ENCODE data around the gene SPATA6. TPM values are rescaled to one million over a fixed set of nuclear protein-coding genes. Genes with fewer than 3 reads are reported as not detected.

Gene SPATA6
- polyA plus RNA-seq, 3 donors: 7.4 to 8.0 (median 7.8) TPM

- Histone ChIP-seq H3K79me2 (ENCODE audit: insufficient read depth, low read length) (no peaks in the 10 kb centered on the region), H3K27me3 (ENCODE audit: control insufficient read depth in 2 of 2, insufficient read depth in 2 of 2, low read length in 2 of 2) (no peaks in the 10 kb centered on the region), H3K4me1 (ENCODE audit: control insufficient read depth in 1 of 2, insufficient read depth in 2 of 2, low read length in 2 of 2) (no peaks in the 10 kb centered on the region), H3K9ac (ENCODE audit: insufficient read depth, low read length, poor library complexity, severe bottlenecking) (no peak overlapping the region), H3K9me3 (replicated peaks in 1 of 2; ENCODE audit: control insufficient read depth in 1 of 2, insufficient read depth in 1 of 2, low read length in 2 of 2) (peaks cover 6 to 15% of the 10 kb centered on the region in 2 donors), H3K27ac (ENCODE audit: low read depth in 1 of 2, low read length in 2 of 2) (no peak overlapping the region), H4K20me1 (ENCODE audit: insufficient read depth, low read length) (no peaks in the 10 kb centered on the region), H3K36me3 (replicated peaks in 1 of 2; ENCODE audit: control insufficient read depth in 1 of 2, insufficient read depth in 2 of 2, low read length in 2 of 2) (no peaks in the 10 kb centered on the region), H2AFZ (ENCODE audit: insufficient read depth, low read depth, low read length, poor library complexity, severe bottlenecking) (no peak overlapping the region), H3K4me3 (replicated peaks in 1 of 3; ENCODE audit: low read depth in 2 of 3, low read length in 3 of 3) (no peak overlapping the region), H3K4me2 (replicated peaks; ENCODE audit: extremely low read depth, low read length, poor library complexity, severe bottlenecking) (no peak overlapping the region)
- Mint-ChIP-seq H3K4me1 (no peaks in the 10 kb centered on the region), H3K4me3 (no peak overlapping the region), H3K9me3 (peaks cover 12 to 28% (median 20%) of the 10 kb centered on the region in 7 donors), H3K36me3 (peaks cover 4% of the 10 kb centered on the region in 2 donors), H3K27ac (no peak overlapping the region), H3K27me3 (ENCODE audit: low read depth in 3 of 3) (no peaks in the 10 kb centered on the region)
- TF ChIP-seq CTCF (IDR thresholded peaks at IDR 0.05): no peak
- no peak for DNase-seq
- intact Hi-C loops (cut with micrococcal nuclease): no loop called here
- WGBS (ENCODE audit: insufficient coverage): no CpG with 5 or more reads among the region's 2 CpGs
Observed at GRCh38 chr1:48309564-48310082, 162.4 kb downstream of the SPATA6 start.

GRCh38 chr1:48302652-48303051, 169.4 kb downstream of the SPATA6 start:
- no peaks in the 10 kb centered on the region for H3K27me3 Mint-ChIP-seq (ENCODE audit: low read depth in 3 of 3)
- intact Hi-C loops (cut with micrococcal nuclease): no loop called here
- no peaks in the 10 kb centered on the region for H3K9me3 ChIP-seq (replicated peaks in 1 of 2; ENCODE audit: control insufficient read depth in 1 of 2, insufficient read depth in 1 of 2, low read length in 2 of 2)
- H3K36me3 ChIP-seq (replicated peaks in 1 of 2; ENCODE audit: control insufficient read depth in 1 of 2, insufficient read depth in 2 of 2, low read length in 2 of 2): no peaks in the 10 kb centered on the region
- H3K27me3 ChIP-seq (ENCODE audit: control insufficient read depth in 2 of 2, insufficient read depth in 2 of 2, low read length in 2 of 2): no peaks in the 10 kb centered on the region
- peaks cover 0 to 3% of the 10 kb centered on the region in 2 donors for H3K36me3 Mint-ChIP-seq
- H3K9ac ChIP-seq (ENCODE audit: insufficient read depth, low read length, poor library complexity, severe bottlenecking): no peak overlapping the region
- no peak for DNase-seq
- H3K9me3 Mint-ChIP-seq: peaks cover 0 to 9% (median 2%) of the 10 kb centered on the region in 7 donors
- no peak overlapping the region for H3K4me3 ChIP-seq (replicated peaks in 1 of 3; ENCODE audit: low read depth in 2 of 3, low read length in 3 of 3)
- H2AFZ ChIP-seq (ENCODE audit: insufficient read depth, low read depth, low read length, poor library complexity, severe bottlenecking): no peak overlapping the region
- TF ChIP-seq CTCF (IDR thresholded peaks at IDR 0.05): no peak
- no peaks in the 10 kb centered on the region for H3K79me2 ChIP-seq (ENCODE audit: insufficient read depth, low read length)
- no peak overlapping the region for H3K4me3 Mint-ChIP-seq
- no peaks in the 10 kb centered on the region for H3K4me1 ChIP-seq (ENCODE audit: control insufficient read depth in 1 of 2, insufficient read depth in 2 of 2, low read length in 2 of 2)
- no peak overlapping the region for H3K4me2 ChIP-seq (replicated peaks; ENCODE audit: extremely low read depth, low read length, poor library complexity, severe bottlenecking)
- H4K20me1 ChIP-seq (ENCODE audit: insufficient read depth, low read length): no peaks in the 10 kb centered on the region
- no peak overlapping the region for H3K27ac Mint-ChIP-seq
- H3K4me1 Mint-ChIP-seq: no peaks in the 10 kb centered on the region
- H3K27ac ChIP-seq (ENCODE audit: low read depth in 1 of 2, low read length in 2 of 2): no peak overlapping the region

All from CD14-positive monocyte (primary cell).